Spinal cord (tissue), 10 donors: ENCODE measurements around the gene PRCD. TPM values are rescaled to one million over a fixed set of nuclear protein-coding genes. Genes with fewer than 3 reads are reported as not detected.
A peak's percentile ranks its signal among the peaks of the same experiment; 100 is the strongest.
"Not testable (repeated sequence)": the region's sequence is repeated elsewhere in the genome, so short reads cannot be mapped to it uniquely, and the experiment has no call there.

Experiments used
- DNase-seq, 6 donors: peaks; one replicate each; pipeline versions ENCODE4 v3.0.0 to v3.0.0-alpha.2; 2013 to 2015; ENCODE audit warnings: low spot score in 6 of 6, low read depth in 4 of 6
- H3K27ac ChIP-seq: one replicate; pipeline ENCODE4 v1.5.1; 2013; ENCODE audit warnings: low read depth, low read length, control low read depth
- H3K27me3 ChIP-seq: one replicate; pipeline ENCODE4 v1.6.1; 2013; ENCODE audit warnings: low read length; ENCODE audit not compliant: control insufficient read depth, insufficient read depth
- H3K36me3 ChIP-seq: one replicate; pipeline ENCODE4 v1.6.1; 2013; ENCODE audit warnings: low read length; ENCODE audit not compliant: control insufficient read depth, insufficient read depth
- H3K4me1 ChIP-seq: one replicate; pipeline ENCODE4 v1.6.1; 2013; ENCODE audit warnings: low read length; ENCODE audit not compliant: control insufficient read depth, insufficient read depth
- H3K4me3 ChIP-seq: one replicate; pipeline ENCODE4 v1.5.1; 2013; ENCODE audit warnings: low read depth, low read length, control low read depth
- H3K9me3 ChIP-seq: one replicate; pipeline ENCODE4 v1.6.1; 2013; ENCODE audit warnings: low read length; ENCODE audit not compliant: control insufficient read depth, insufficient read depth
- WGBS: methylation state at CpG from one replicate; pipeline ENCODE4 v1.1.5; 2013; ENCODE audit warnings: missing lambda C conversion rate; ENCODE audit not compliant: insufficient coverage; 5-methylcytosine and 5-hydroxymethylcytosine counted together
- polyA plus RNA-seq, 2 donors: library from polyadenylated mRNA; unstranded; fragments of 120-200 nt; gene quantifications; one replicate each; pipeline ENCODE4 v1.2.1, GENCODE V29; 2013; ENCODE audit not compliant: insufficient read length in 2 of 2
- total RNA-seq, 2 donors: library from RNA; depleted of rRNA in 1 of 2; stranded (reverse); fragments of 120-200 nt in 1 of 2; fragments of >200 nt in 1 of 2; gene quantifications; one replicate each; pipeline versions ENCODE4 v1.2.3 to v1.2.4, GENCODE V29; 2013 to 2014
- donor health status: healthy.

The PRCD gene
- total and polyA plus RNA-seq, 4 donors, result 4.0 to 11.8 (median 9.4) TPM

DNA sequence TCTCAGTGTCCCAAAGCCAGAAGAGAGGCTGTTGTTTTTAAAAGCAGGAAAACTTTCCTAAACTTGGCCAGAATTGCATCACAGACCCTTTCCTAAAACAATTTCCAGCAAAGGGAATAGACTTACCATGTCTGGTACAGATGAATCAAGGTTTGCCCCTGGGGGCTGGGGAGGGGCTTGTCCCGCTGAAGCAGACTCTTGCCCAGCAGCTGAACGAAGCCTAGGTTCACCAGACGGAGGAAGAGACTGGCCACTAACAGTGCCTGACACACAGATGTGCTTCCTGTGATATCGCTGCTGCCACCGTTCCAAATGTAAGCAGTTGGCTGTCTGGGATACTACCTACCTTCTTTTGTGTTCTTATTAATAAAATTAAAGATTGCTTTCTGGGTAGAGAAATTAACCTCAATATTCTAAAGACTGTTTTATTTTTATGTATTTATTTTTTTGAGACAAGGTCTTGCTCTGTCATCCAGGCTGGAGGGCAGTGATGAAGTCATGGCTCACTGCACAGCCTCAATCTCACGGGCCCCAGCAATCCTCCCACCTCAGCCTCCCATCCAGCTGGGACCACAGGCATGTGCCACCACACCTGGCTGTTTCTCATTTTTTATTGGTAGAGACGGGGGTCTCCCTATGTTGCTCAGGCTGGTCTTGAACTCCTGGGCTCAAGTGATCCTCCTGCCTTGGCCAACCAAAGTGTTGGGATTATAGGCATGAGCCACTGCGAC, 13.5 kb downstream of the PRCD start:
- Histone ChIP-seq H3K4me3 (no peak overlapping the region), H3K4me1 (peaks cover 27% of the 10 kb centered on the region), H3K36me3 (no peaks in the 10 kb centered on the region), H3K27ac (peak overlapping the region; percentile 87), H3K9me3 (no peaks in the 10 kb centered on the region), H3K27me3 (no peaks in the 10 kb centered on the region)
- no peak for DNase-seq
- 69% methylated on average over 5 of the region's 8 CpGs for WGBS

DNA sequence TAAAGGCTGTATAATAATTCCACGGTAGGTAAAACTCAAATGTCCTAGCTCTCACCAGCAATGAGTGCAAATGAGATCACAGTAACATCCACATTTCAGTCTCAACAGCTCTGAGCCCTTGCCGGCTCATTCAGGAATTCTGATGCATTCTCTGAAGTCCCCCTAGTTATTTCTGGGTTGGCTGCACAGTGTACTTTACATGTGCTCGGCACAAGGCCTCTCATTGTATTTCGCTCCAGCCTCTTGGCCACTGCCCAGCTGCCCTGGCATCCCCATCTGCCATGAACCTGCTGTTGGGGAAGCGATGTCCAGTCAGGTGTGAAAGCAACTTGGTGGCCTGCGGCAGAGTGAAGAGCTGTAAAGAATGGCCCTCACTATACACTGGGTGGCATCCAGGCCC, 14.3 kb downstream of the PRCD start:
- Histone ChIP-seq H3K36me3 (no peaks in the 10 kb centered on the region), H3K4me1 (peaks cover 29% of the 10 kb centered on the region), H3K9me3 (no peaks in the 10 kb centered on the region), H3K27me3 (no peaks in the 10 kb centered on the region), H3K4me3 (no peak overlapping the region), H3K27ac (peak overlapping the region; percentile 87)
- DNase-seq, result peak in 2 of 6 donors; percentile 82 to 89
- WGBS, result 37% methylated on average over 5 of the region's 6 CpGs

DNA sequence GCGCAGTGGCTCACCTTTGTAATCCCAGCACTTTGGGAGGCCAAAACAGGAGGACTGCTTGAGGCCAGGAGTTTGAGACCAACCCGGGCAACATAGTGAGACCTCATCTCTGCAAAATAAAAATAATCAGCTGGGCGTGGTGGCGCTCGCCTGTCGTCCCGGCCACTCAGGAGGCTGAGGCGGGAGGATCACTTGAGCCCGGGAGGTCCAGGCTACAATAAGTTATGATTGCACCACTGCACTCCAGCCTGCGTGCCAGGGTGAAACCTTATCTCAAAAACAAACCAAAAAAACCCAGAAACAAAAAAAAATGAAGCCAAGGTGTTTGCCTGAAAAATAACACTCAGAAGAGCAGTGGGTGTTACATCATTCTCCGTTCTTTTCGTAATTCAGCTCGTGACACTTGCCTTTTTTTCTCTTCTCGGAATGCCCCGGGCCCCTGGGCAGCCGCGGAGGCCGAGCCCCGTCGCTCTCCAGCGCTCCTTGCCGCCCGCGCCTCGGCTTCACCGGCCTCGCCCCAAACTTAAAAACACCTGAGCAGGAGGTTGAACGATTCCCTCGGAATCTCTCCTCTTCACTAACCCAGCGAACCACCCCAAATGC, 17.0 kb downstream of the PRCD start:
- H3K9me3 ChIP-seq, result no peaks in the 10 kb centered on the region
- H3K27ac ChIP-seq, result peak overlapping the region; percentile 61
- no peaks in the 10 kb centered on the region for H3K27me3 ChIP-seq
- H3K4me3 ChIP-seq, result peak overlapping the region; percentile 50
- peaks cover 4% of the 10 kb centered on the region for H3K36me3 ChIP-seq
- 64% methylated on average over 30 of the region's 30 CpGs for WGBS
- no peak for DNase-seq
- peaks cover 44% of the 10 kb centered on the region for H3K4me1 ChIP-seq

DNA sequence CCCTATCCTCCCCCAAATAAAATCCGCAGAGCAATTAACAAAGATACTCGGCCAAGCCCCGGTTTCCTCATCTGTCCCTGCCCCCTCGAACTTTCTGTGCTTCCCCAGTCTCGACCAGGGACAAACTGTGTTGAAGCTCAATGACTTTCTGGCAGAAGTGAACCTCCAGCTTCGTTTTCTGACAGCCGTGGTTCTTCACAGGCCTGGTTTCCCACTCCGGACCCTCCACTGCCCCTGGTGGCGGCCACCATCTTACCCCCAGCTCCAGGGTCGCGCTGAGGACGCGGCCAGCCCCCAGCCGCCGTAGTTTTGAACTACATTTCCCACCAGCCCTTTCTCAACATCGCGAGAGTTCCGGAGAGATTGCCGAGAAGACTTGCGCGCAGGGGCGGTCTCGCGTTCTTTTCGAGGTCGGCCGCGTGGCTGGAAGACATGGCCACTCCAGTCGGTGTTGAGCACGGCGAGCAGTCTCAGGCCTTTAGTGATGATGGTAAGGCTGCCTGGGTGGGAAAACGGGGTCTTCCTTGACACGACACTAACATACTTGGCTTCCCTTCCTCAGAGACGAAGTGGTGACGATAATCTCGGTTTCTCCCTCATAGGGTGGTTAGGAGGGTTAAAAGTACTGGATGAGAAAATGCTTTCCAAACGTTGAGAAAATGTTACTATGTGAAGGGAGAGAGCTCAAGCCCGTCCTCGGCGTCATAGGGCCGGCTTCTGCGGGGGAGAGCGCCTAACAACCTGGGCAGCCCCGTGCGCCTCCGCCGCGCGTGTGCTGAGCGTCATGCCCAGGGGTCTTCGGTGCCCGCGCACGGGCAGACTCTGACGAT, 17.7 kb downstream of the PRCD start:
- Histone ChIP-seq H3K27ac (peak overlapping the region; percentile 80), H3K4me1 (peaks cover 50% of the 10 kb centered on the region), H3K27me3 (no peaks in the 10 kb centered on the region), H3K36me3 (peaks cover 11% of the 10 kb centered on the region), H3K9me3 (no peaks in the 10 kb centered on the region), H3K4me3 (peak overlapping the region; percentile 50)
- DNase-seq, result peak; percentile 92 to 98 (median 94)
- WGBS, result 1% methylated on average over 50 of the region's 55 CpGs

DNA sequence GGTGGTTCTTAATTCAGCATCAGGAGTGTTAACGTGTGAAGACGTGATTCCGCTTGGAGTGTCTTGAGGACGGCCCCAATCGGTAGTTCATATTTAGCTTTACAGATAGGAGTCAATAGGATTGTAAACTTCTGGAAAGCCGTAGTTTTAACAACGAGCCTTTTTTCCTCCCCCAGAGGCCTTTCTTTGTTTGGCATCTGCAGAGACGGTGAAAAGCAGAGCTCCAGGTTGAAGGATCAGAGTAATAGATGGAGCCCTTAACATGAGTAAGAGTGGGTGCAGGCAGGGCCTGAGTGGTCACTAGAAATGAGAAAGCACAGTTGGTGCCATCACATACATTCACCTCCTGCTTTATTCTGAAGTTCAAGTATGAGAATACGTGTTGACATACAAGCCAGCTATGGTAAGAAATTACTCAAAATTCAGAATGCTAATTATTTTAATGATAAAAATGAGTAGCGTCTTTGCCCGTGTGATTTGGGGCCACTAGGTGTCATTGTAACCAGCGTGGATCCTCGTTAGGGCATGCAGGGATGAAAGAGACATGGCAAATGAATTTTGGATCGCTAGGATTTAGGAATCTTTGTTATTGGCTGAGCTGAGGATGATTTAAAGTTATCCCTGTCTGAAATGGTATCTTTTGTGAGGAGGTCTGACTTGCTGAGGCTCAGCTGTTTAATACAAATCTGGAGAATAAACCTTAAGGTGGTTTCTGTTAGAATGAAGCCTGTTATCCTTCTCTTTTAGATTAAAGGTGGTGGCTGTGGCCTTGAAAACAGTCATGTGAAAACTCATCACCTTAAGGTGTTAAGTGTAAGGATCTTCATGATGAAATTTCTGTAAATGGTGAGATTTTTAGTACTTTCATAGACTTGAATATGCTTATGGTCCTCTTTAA, 18.6 kb downstream of the PRCD start:
- Histone ChIP-seq H3K27me3 (no peaks in the 10 kb centered on the region), H3K4me1 (peaks cover 47% of the 10 kb centered on the region), H3K27ac (peak overlapping the region; percentile 80), H3K36me3 (peaks cover 11% of the 10 kb centered on the region), H3K4me3 (peak overlapping the region; percentile 50), H3K9me3 (no peaks in the 10 kb centered on the region)
- DNase-seq, result peak in 2 of 6 donors; percentile 61 to 83
- 0% methylated on average over 10 of the region's 14 CpGs for WGBS

GRCh38 chr17:76559460-76559859, 19.6 kb downstream of the PRCD start:
- peak overlapping the region; percentile 80 for H3K27ac ChIP-seq
- not testable (repeated sequence) for H3K27me3 ChIP-seq, H3K9me3 ChIP-seq, DNase-seq
- peaks cover 38% of the 10 kb centered on the region for H3K4me1 ChIP-seq
- 88% methylated on average over 1 of the region's 7 CpGs for WGBS
- peak overlapping the region; percentile 50 for H3K4me3 ChIP-seq
- peaks cover 18% of the 10 kb centered on the region for H3K36me3 ChIP-seq

DNA sequence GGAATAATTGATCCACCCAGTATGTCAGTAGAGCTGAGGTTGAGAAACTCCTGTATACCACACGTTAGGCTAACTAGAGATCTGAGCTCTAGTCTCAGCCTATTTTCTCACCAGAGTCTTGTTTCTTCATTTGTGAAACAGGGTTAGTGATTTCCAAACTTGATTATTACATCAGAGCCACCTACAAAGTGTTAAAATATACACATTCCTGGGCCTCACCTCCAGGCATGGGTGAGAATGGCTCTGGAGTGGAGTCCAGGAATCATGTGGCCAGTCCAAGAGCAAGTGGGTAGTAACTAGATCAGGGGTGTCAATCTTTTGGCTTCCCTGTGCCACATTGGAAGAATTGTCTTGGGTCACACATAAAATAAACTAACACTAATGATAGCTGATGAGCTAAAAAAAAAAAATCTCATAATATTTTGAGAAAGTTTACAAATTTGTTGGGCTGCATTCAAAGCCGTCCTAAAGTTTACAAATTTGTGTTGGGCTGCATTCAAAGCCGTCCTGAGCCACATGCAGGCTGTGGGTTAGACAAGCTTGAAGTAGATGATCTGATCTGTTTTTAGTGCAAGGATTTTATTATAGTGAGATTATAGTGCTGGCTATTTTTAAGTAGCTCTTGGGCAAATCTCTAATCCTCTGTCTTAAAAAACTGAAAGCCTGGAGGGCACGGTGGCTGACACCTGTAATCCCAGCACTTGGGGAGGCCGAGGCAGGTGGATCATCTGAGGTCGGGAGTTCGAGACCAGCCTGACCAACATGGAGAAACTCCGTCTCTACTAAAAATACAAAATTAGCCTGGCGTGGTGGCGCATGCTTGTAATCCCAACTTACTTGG, 20.4 kb downstream of the PRCD start:
- H3K27ac ChIP-seq, result peak overlapping the region; percentile 80
- DNase-seq, result no peak
- 91% methylated on average over 5 of the region's 10 CpGs for WGBS
- peak overlapping the region; percentile 5 for H3K4me3 ChIP-seq
- H3K4me1 ChIP-seq, result peaks cover 41% of the 10 kb centered on the region
- no peaks in the 10 kb centered on the region for H3K9me3 ChIP-seq
- H3K36me3 ChIP-seq, result peaks cover 22% of the 10 kb centered on the region
- no peaks in the 10 kb centered on the region for H3K27me3 ChIP-seq

DNA sequence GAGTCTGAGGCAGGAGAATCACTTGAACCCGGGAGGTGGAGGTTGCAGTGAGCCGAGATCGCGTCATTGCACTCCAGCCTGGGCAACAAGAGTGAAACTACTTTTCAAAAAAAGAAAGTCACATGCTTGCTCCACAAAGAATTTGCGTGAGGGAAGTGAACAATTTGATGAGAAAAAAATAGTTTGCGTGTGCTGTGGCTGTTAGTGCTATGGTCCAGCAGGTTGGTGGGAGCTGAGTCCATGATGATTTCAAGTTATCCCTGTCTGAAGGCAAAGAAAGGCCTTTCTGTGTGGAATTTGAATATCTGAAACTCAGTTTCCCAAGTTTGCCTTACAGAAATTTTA, 21.0 kb downstream of the PRCD start:
- Histone ChIP-seq H3K27me3 (no peaks in the 10 kb centered on the region), H3K36me3 (peaks cover 27% of the 10 kb centered on the region), H3K4me3 (peak overlapping the region; percentile 5), H3K4me1 (peaks cover 47% of the 10 kb centered on the region), H3K9me3 (no peaks in the 10 kb centered on the region), H3K27ac (peak overlapping the region; percentile 80)
- DNase-seq, result no peak
- 83% methylated on average over 5 of the region's 6 CpGs for WGBS
